PFSK-1 (cell line): ENCODE data around the gene SF1.
A peak's percentile ranks its signal among the peaks of the same experiment; 100 is the strongest.

ENCODE experiments used
- FOXP2 ChIP-seq: optimal IDR thresholded peaks from 2 replicates; pipeline ENCODE3; 2011; ENCODE audit warnings: borderline replicate concordance, control low read depth, inconsistent platforms; ENCODE audit not compliant: insufficient read depth; ENCODE audit errors: extremely low read length, extremely low read depth
- POLR2AphosphoS5 ChIP-seq: IDR thresholded peaks from 2 replicates; pipeline ENCODE4 v1.6.1; 2012; ENCODE audit warnings: low read depth, mild to moderate bottlenecking, control low read depth, low read length, moderate library complexity
- SIN3A ChIP-seq: IDR thresholded peaks from 2 replicates; pipeline ENCODE4 v1.6.1; 2012; ENCODE audit warnings: mild to moderate bottlenecking, low read length, moderate library complexity, borderline replicate concordance; ENCODE audit not compliant: insufficient read depth
- TAF1 ChIP-seq: IDR thresholded peaks from 2 replicates; pipeline ENCODE4 v1.6.1; 2012; ENCODE audit warnings: low read length, control low read depth, borderline replicate concordance; ENCODE audit not compliant: insufficient read depth
- TF ChIP-seq, protein P1 (sequence below), 2 experiments: IDR thresholded peaks; 2 replicates each; pipeline versions ENCODE4 v1.6.1 to v1.8.0; 2011 to 2012; ENCODE audit warnings: low read depth in 2 of 2, low read length in 2 of 2, control low read depth in 1 of 2, inconsistent platforms in 1 of 2, mild to moderate bottlenecking in 1 of 2, moderate library complexity in 1 of 2; ENCODE audit not compliant: insufficient read depth in 1 of 2

SF1 gene

DNA sequence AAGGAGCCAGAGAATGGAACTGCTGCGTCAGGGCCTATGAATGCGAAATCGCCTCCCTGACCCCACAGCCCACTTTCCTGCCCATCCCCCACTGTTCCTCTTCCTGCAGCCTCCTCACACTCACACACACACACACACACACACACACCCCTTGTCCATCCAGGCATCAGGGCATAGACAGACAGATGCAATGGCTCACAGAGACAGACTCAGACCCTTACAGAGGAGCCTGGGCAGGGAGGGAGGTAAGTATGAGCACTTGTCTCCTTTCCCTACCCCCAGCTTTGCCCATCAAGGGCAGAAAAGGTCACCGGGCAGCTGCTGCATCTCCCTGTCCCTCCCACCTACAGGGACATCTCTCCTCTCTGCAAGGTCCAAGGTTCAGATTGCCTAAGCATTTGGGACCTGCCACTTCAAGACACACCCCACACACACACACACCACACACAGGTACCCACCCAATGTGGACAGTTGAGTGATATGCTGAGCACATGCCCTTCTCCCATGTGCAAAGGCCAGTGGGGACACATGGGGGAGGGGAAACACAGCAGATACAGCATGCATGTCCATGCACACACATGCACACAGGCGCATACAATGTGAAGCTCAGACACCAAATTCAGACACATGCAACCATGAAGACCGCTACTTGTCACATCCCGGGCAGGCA lies 53.3 kb downstream of the SF1 start:
- TF ChIP-seq FOXP2 (no peak), TAF1 (no peak), POLR2AphosphoS5 (no peak), SIN3A (no peak)
- TF ChIP-seq, protein P1, sequence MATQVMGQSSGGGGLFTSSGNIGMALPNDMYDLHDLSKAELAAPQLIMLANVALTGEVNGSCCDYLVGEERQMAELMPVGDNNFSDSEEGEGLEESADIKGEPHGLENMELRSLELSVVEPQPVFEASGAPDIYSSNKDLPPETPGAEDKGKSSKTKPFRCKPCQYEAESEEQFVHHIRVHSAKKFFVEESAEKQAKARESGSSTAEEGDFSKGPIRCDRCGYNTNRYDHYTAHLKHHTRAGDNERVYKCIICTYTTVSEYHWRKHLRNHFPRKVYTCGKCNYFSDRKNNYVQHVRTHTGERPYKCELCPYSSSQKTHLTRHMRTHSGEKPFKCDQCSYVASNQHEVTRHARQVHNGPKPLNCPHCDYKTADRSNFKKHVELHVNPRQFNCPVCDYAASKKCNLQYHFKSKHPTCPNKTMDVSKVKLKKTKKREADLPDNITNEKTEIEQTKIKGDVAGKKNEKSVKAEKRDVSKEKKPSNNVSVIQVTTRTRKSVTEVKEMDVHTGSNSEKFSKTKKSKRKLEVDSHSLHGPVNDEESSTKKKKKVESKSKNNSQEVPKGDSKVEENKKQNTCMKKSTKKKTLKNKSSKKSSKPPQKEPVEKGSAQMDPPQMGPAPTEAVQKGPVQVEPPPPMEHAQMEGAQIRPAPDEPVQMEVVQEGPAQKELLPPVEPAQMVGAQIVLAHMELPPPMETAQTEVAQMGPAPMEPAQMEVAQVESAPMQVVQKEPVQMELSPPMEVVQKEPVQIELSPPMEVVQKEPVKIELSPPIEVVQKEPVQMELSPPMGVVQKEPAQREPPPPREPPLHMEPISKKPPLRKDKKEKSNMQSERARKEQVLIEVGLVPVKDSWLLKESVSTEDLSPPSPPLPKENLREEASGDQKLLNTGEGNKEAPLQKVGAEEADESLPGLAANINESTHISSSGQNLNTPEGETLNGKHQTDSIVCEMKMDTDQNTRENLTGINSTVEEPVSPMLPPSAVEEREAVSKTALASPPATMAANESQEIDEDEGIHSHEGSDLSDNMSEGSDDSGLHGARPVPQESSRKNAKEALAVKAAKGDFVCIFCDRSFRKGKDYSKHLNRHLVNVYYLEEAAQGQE (IDR thresholded peaks at IDR 0.05; ENCODE audit: insufficient read depth in 1 of 2, low read depth in 2 of 2, low read length in 2 of 2), result no peak

DNA sequence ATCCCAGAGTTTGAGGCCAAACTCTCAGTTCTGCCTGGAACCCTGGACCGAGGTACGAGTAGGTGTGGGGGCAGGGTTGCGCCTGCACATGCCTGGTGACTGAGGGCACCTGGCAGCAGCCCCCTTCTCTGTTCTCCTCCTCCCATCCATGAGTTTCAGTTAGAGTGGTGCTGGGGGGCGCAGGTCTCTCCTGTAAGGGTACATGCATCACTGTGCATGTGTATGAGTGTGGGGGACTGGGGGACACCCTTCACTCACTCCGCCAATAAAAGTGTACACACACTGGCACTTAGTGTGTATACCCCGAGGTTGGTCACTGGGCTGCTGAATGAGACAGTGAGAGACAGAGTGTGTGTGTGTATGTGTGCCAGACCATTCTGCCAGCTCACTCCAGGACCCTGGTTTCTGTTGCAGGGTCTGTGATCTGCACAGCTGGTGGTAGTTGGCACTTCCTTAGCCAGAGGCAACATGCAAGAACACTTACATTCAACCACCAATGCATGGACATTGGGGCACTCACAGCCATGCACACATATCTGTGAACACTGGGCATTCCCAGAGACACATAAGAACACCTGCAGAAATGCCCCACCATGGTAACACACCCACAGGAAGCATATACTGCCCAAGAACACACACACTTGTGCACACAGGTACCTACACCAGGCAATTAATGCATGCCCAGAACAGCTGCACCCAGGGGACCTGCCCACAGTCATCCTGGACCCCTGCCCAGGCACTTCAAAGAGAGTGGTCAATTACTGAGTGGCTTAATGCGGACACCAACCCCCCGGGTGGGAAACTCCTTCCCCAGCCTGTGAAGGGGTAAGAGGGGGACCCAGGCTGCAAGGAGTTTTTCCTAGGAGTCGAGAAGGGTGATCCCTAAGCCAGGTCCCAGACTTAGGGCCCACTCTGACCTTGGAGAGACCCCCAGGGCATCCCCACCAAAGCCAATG lies 54.2 kb downstream of the SF1 start:
- no peak for TF ChIP-seq TAF1
- no peak for TF ChIP-seq POLR2AphosphoS5
- no peak for TF ChIP-seq FOXP2
- TF ChIP-seq SIN3A, result no peak
- TF ChIP-seq, protein P1 (IDR thresholded peaks at IDR 0.05; ENCODE audit: insufficient read depth in 1 of 2, low read depth in 2 of 2, low read length in 2 of 2), result no peak

DNA sequence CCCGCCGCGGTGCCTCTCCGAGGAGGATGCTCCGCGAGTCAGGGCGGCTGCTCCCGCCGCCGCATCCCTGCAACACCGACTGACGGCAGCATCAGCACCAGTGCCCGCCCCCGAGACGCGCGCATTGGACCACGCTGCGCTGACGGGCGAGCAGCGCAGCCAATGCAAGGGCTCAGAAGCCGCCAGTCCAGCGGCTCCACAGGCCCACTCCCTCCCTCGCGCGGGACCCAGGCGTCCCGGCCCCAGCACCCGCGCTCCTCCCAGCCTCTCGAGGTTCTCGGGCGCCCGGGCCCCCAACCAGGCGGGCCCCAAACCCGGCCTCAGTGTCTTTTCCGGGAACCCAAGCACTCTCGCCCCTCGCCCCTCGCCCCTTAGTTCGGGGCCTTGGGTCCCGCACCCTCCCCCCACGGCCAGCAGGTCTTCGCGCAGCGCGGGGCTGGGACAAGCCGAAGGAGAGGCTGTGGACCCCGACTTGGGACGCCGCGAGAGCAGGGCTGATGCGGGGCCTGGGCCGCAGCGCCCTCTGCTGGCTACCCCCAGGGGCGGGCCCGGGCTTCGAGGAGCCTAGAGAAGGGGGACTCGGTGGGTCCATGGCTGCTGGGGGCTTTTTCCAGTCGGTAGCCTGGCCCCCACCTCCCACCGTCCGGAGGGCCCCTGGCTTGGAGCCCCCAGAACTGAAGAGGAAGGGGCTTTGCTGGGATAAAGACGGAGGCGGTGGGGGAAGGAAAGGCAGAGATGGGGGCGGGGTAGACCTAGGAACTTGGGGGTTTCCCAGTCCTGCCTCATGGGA lies 55.0 kb downstream of the SF1 start, which contains the start of gene NRXN2:
TSS of gene NRXN2 (minus strand) at position 81 of the 790 bp plus-strand sequence. CDS start 9,498 bp downstream, outside the sequence.
- TF ChIP-seq FOXP2, result peak; percentile 66
- TF ChIP-seq SIN3A, result no peak

DNA sequence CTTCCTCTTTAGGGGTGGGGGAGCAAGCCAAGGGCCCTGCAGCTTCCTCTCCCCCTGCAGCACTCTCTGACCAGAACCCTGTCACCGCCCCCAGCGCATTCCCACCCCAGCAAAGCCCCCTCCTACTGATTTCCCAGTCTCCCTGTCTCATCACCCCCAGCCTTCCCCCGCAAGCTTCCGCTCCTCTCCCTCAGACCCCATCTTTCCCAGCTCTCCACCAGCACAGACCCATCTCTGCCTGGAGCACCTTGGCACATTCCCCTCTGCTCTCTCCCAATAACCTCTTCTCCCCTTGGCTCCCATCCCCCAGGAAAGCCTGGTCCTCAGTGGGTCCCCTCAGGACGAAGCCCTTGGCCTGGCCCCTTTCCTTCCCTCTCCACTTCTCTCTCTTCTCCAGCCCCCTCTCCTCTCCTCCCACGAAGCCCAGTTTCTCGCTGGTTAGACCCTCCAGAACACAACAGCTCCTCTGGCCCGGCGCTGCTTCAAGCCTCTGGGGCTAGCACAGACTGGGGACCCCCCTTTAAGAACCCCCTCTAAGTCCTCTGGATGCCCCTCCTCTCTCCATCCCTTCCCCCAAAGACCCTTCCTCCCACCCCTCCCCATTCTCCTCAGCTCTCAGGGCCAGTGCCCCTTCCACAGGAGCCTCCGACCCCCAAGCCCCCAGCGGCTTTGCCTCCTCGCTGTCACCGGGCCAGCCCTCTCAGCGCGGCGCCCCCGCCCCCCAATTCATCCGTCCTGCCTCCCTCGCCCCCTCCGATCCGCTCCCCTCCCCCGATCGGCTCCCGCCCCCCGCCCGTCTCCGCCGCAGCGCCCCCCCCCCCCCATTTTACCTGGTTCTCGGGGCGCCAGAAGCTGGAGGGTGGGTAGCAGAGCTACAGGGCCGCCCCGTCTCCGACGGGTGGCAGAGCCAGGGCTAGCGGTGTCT lies 55.9 kb downstream of the SF1 start:
- TF ChIP-seq FOXP2 (no peak), TAF1 (no peak), POLR2AphosphoS5 (no peak), SIN3A (no peak)
- TF ChIP-seq, protein P1 (IDR thresholded peaks at IDR 0.05; ENCODE audit: insufficient read depth in 1 of 2, low read depth in 2 of 2, low read length in 2 of 2), result no peak
